A172 (cell line): ENCODE results near the gene TRIB2. TPM values are rescaled to one million over a fixed set of nuclear protein-coding genes. Genes with fewer than 3 reads are reported as not detected.

Experiments used
- DNase-seq: peaks from one replicate; pipeline ENCODE4 v3.0.0-alpha.2; 2015; ENCODE audit warnings: low spot score
- total RNA-seq: library from RNA; depleted of rRNA; stranded (reverse); fragments of >200 nt; shearing (Covaris generic); gene quantifications from 2 replicates; pipeline ENCODE4 v1.2.3, GENCODE V29; 2014

The TRIB2 gene
- total RNA-seq, 1 experiment from 2014 or later = 8.3 TPM

GRCh38 chr2:12720754-12721378, 4.1 kb downstream of the TRIB2 start:
- DNase-seq = no peak

DNA sequence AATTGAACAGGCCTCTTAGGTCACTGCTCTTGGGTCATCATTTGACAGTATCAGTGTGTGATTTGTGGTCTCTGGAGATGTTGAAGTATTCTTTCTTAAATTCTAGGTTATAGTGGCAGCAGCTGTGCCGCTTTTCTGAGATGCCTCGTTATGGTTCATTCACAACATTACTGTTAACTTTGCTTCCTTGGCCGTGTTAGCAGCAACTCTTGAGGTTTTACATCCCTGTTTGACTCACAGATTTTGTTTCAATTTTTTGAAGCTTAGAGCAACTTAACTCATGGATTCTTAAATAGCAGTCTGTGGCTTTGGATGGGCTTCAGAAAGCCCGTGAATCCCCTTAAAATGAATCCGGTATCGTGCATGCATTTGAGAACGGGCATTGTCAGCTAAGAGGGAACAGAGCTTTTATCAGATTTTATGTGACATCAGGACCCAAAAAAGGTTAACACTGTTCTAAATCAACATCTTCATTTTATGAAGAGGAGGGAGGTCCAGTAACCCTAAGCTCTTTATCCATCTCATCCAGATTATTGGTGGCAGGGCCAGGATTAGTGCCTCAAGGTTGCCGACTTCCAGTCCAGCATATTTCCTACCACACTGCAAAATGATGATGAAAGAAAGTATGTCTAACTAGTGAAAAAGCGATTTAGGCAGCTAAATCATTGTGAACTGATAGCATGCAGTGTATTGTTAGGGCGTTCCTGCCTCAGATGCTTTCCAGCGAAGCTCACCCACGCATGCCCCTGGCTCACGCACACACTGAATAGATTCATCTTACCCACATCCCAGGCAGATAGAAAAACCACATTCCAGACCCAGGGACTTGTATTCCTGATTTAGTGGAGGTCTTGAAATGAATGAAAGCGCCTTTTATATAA, 5.1 kb downstream of the TRIB2 start:
- DNase-seq = no peak

GRCh38 chr2:12722447-12723316, 5.9 kb downstream of the TRIB2 start:
- no peak for DNase-seq

- DNase-seq = no peak
These were observed 7.2 kb downstream of the TRIB2 start for GRCh38 chr2:12723736-12724463.

- no peak for DNase-seq
These were observed 8.8 kb downstream of the TRIB2 start for GRCh38 chr2:12725233-12726187.

DNA sequence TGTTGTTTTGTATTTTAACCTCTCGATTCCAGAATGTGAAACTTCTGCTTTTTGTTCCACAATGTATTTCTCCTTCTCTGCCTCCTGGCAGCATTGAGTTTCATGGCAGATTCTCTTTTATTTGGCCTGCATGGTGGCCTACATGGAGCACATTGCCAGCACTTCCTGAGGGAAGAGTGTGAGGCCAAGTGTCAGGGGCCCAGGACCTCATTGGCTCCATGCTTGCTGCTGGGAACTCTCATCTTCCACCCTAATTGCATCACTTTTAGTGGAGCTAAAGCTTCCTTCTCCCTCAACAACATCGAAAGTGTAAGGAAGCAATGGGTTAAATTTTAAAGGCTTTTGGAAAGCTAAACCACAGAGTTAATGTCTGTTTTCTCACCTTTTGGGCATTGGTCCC, 9.5 kb downstream of the TRIB2 start:
- DNase-seq = no peak

GRCh38 chr2:12727065-12727464, 10.3 kb downstream of the TRIB2 start:
- no peak for DNase-seq

- DNase-seq = no peak
These were observed 10.9 kb downstream of the TRIB2 start for GRCh38 chr2:12727641-12728040.

GRCh38 chr2:12728221-12728777, 11.6 kb downstream of the TRIB2 start:
- DNase-seq = no peak

- no peak for DNase-seq
These were observed 13.5 kb downstream of the TRIB2 start for GRCh38 chr2:12730265-12730664.

GRCh38 chr2:12731701-12732280, 15.1 kb downstream of the TRIB2 start:
- DNase-seq = no peak

- no peak for DNase-seq
These were observed 15.9 kb downstream of the TRIB2 start for GRCh38 chr2:12732651-12733050.

DNA sequence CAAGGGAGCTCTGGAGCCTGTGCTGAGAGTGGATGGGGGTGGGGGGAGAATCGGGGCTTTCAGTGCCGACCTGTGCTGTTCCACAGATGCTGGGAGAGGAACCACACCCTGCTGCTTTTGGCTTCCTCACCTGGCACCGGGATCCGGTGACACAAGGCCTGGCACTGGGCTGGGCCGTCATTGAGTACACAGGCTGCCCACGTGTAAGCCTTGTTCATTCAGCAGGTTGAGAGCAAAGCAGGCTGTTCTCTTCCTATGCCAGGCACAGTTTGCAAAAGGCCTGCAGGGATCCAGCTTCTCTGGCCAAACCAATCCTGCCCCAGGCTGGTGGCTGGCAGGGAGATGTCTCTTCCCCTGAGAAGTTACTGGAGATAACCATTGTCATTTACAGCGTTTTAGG, 17.1 kb downstream of the TRIB2 start:
- DNase-seq = no peak

- no peak for DNase-seq
These were observed 18.3 kb downstream of the TRIB2 start for GRCh38 chr2:12734914-12735654.

- DNase-seq = no peak
These were observed 20.6 kb downstream of the TRIB2 start for GRCh38 chr2:12737297-12737696.

DNA sequence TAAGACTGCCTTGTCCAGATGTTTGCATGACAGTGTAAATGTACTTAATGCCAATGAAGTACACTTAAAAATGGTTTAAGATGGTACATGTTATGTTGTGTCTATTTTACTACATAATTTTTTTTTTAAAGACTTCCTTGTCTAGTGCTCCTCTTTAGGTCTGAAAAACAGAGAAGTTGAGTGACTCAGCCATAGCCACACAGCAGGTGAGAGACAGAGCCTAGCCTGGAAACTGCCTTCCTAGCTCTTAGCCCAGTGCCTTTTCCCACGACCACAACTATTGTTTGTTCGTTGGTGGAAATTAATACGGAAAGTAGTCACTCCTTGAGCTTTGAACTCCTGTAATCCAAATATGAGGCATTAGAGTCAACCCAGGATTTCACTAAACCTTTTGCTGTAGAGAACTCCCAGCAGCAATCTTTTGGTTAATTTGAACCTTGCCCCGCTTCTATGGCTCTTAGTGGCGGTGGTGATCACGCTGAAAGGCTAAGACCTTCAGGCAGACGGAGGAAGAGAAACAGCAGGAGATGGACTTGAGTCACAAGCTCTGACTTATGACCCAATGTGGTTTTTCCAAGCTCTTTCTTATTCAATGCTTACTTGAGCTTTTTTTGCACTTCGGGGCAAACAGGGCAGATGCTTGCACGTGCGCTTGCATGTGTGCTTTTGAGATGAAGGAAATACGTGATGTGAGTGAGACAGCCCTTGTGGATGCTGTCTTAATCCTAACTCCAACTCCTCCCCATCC, 21.2 kb downstream of the TRIB2 start:
- DNase-seq = peak; percentile 76

DNA sequence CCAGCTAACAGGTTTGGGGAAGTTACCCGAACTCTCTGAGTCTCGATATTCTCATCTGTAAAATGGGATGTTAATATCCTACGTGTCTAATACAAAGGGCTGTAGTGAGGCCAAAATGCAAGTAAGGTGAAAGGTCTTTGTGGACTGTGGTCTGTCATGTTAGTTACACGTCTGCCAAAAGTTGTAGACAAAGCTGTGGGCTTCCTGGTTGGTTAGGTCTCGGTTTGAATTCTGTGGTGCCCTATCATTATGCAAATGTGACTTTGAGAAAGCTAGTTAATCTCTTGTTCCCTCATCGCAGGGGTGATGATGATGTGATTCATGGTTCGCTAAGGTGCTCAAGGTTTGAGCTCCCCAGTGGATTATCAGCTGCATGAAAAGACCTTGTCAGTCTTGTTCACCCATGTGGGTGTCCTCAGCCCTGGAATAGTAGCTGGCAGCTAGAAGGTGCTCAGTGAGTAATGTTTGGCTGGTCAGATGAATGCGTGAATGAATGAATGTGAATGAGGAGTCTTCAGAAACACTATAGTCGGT, 23.1 kb downstream of the TRIB2 start:
- no peak for DNase-seq

GRCh38 chr2:12741380-12741779, 24.6 kb downstream of the TRIB2 start:
- DNase-seq = no peak
